ENCODE results near the gene SLC26A5.

- TF ChIP-seq CTCF (IDR thresholded peaks at IDR 0.05; ENCODE audit: borderline replicate concordance, extremely low read depth, low read length, poor library complexity, severe bottlenecking), result no peak
- TF ChIP-seq EZH2 (IDR thresholded peaks at IDR 0.05; ENCODE audit: borderline replicate concordance, low read depth, low read length, severe bottlenecking), result no peak
Observed at GRCh38 chr7:103445228-103446048, 569 bp downstream of the SLC26A5 start.

Measured in DND-41 (cell line).